K562 (cell line): ENCODE data around the gene ESRRG. TPM values are rescaled to one million over a fixed set of nuclear protein-coding genes. Genes with fewer than 3 reads are reported as not detected.

ENCODE experiments used
- ATAC-seq: fragments of 200-7000 bp; cut with Tn5 transposase; 3 replicates; pipeline ENCODE4 v1.9.1; 2020; ENCODE audit warnings: moderate library complexity
- BruUV-seq: library from RNA; stranded (reverse); fragments of 400-500 nt; replicated peaks from 2 replicates; lab custom pipeline; 2021; lab: Mats Ljungman, UMichigan
- CTCF ChIA-PET: fragments of 300-600 bp; formaldehyde crosslinking; extraction: SDS; loops from one replicate; lab custom pipeline; 2021; ENCODE audit warnings: low intra/inter-chr PET ratio; lab: Yijun Ruan, JAX
- POLR2A ChIA-PET: fragments of 300-600, 350-650 bp; sonication (Branson Sonifier 250); formaldehyde crosslinking; extraction: SDS; loops from one replicate; lab custom pipeline; 2021; ENCODE audit warnings: antibody characterized with exemption, inconsistent platforms; lab: Yijun Ruan, JAX
- DNase-seq, 4 experiments: peaks; one replicate each; pipeline versions ENCODE4 v3.0.0 to v3.0.0-alpha.2; 2011 to 2018; ENCODE audit warnings: low spot score in 3 of 4, mixed read lengths in 3 of 4; ENCODE audit errors: extremely low read depth in 1 of 4
- FAIRE-seq: peaks from 2 replicates; lab custom pipeline; 2011; peaks lifted over from hg19 to GRCh38; lab: Jason Lieb, UNC
- H2AFZ ChIP-seq: 2 replicates; pipeline ENCODE4 v1.6.0; 2011; ENCODE audit warnings: low read depth, low read length, control low read depth, inconsistent platforms
- H3K27ac ChIP-seq: fragments of 200-600 bp; 3 replicates; pipeline ENCODE4 v1.8.0; 2011; ENCODE audit warnings: low read depth, mild to moderate bottlenecking, control low read depth, inconsistent platforms, low read length, moderate library complexity, mixed read lengths; ENCODE audit errors: extremely low read depth
- H3K27me3 ChIP-seq, 2 experiments: fragments of 300-600 bp in 1 of 2; 2 replicates in 1 of 2; 3 replicates in 1 of 2; pipeline versions ENCODE4 v1.6.0 to v1.8.0; 2011; ENCODE audit warnings: inconsistent platforms in 2 of 2, low read length in 2 of 2, mild to moderate bottlenecking in 1 of 2, mixed read lengths in 1 of 2, moderate library complexity in 1 of 2; ENCODE audit not compliant: control insufficient read depth in 2 of 2, insufficient read depth in 2 of 2
- H3K36me3 ChIP-seq: fragments of 300-600 bp; 3 replicates; pipeline ENCODE4 v1.8.0; 2011; ENCODE audit warnings: mild to moderate bottlenecking, low read length, inconsistent platforms; ENCODE audit not compliant: control insufficient read depth, insufficient read depth
- H3K4me1 ChIP-seq, 2 experiments: fragments of 200-600 bp in 1 of 2; replicated peaks in 1 of 2; 2 replicates in 1 of 2; 3 replicates in 1 of 2; pipeline versions ENCODE4 v1.5.1 to v1.8.0; 2011; ENCODE audit warnings: inconsistent platforms in 2 of 2, low read length in 2 of 2, mild to moderate bottlenecking in 1 of 2, mixed read lengths in 1 of 2, moderate library complexity in 1 of 2; ENCODE audit not compliant: control insufficient read depth in 2 of 2, insufficient read depth in 2 of 2
- H3K4me2 ChIP-seq: 2 replicates; pipeline ENCODE4 v1.6.1; 2011; ENCODE audit warnings: low read length, control low read depth, inconsistent platforms, mixed read lengths; ENCODE audit not compliant: insufficient read depth
- H3K4me3 ChIP-seq: fragments of 200-600 bp; sonication (generic), shearing (Covaris generic); 2 replicates; pipeline ENCODE4 v1.5.1; 2016; ENCODE audit warnings: control low read depth, inconsistent platforms
- H3K79me2 ChIP-seq: fragments of 200-600 bp; 3 replicates; pipeline ENCODE4 v1.8.0; 2011; ENCODE audit warnings: low read length, inconsistent platforms; ENCODE audit not compliant: control insufficient read depth, insufficient read depth
- H3K9ac ChIP-seq, 2 experiments: 2 replicates each; pipeline versions ENCODE4 v1.6.0 to v1.6.1; 2011; ENCODE audit warnings: low read depth in 2 of 2, low read length in 2 of 2, control low read depth in 1 of 2, inconsistent platforms in 1 of 2, mild to moderate bottlenecking in 1 of 2, mixed read lengths in 1 of 2; ENCODE audit not compliant: insufficient read depth in 1 of 2
- H3K9me1 ChIP-seq: one replicate; pipeline ENCODE4 v1.6.0; 2011; ENCODE audit warnings: inconsistent platforms, mild to moderate bottlenecking, low read length, moderate library complexity; ENCODE audit not compliant: control insufficient read depth, insufficient read depth
- H3K9me3 ChIP-seq: replicated peaks from 2 replicates; pipeline ENCODE4 v1.5.1; 2011; ENCODE audit warnings: low read depth, low read length, inconsistent platforms; ENCODE audit not compliant: control insufficient read depth, insufficient read depth
- H4K20me1 ChIP-seq: replicated peaks from 2 replicates; pipeline ENCODE4 v1.6.1; 2011; ENCODE audit warnings: low read length, inconsistent platforms, mixed read lengths; ENCODE audit not compliant: control insufficient read depth, insufficient read depth
- ATF2 ChIP-seq: sonication (generic); formaldehyde crosslinking; IDR thresholded peaks from 2 replicates; pipeline ENCODE4 v1.8.1; 2022; ENCODE audit warnings: missing genetic modification reagents
- CREBBP ChIP-seq: IDR thresholded peaks from one replicate; pipeline ENCODE4 v1.6.1; 2012; ENCODE audit warnings: low read depth, mild to moderate bottlenecking, control low read depth, inconsistent platforms, low read length
- EHMT2 ChIP-seq: fragments of 450-650 bp; IDR thresholded peaks from 2 replicates; pipeline ENCODE4 v1.6.1; 2018; ENCODE audit warnings: antibody characterized with exemption
- MEF2A ChIP-seq: IDR thresholded peaks from 2 replicates; pipeline ENCODE4 v1.6.1; 2011; ENCODE audit warnings: low read depth, mild to moderate bottlenecking, low read length, moderate library complexity; ENCODE audit not compliant: control insufficient read depth
- NFRKB ChIP-seq: fragments of 450-650 bp; IDR thresholded peaks from 2 replicates; pipeline ENCODE4 v1.6.1; 2016; ENCODE audit warnings: low read depth
- NFYB ChIP-seq: IDR thresholded peaks from 2 replicates; pipeline ENCODE4 v1.6.1; 2011; ENCODE audit warnings: mild to moderate bottlenecking, moderate library complexity; ENCODE audit not compliant: insufficient read length; ENCODE audit errors: extremely low read depth
- SIX5 ChIP-seq, 2 experiments: IDR thresholded peaks; 2 replicates each; pipeline ENCODE4 v1.6.1; 2011; ENCODE audit warnings: low read length in 2 of 2, borderline replicate concordance in 1 of 2, low read depth in 1 of 2, mild to moderate bottlenecking in 1 of 2, moderate library complexity in 1 of 2; ENCODE audit not compliant: insufficient read depth in 1 of 2
- SMAD1 ChIP-seq: fragments of 150-350 bp; IDR thresholded peaks from 2 replicates; pipeline ENCODE4 v1.6.1; 2014; ENCODE audit warnings: low read length, low read depth; ENCODE audit not compliant: partially characterized antibody
- TBL1XR1 ChIP-seq, 2 experiments: IDR thresholded peaks; 2 replicates each; pipeline ENCODE4 v1.6.1; 2012; ENCODE audit warnings: improper control_type of control experiment in 2 of 2, low read length in 2 of 2, mild to moderate bottlenecking in 1 of 2
- ZFX ChIP-seq: sonication (generic); formaldehyde crosslinking; IDR thresholded peaks from 2 replicates; pipeline ENCODE4 v1.8.0; 2022; ENCODE audit warnings: mild to moderate bottlenecking, missing genetic modification reagents, moderate library complexity
- ZNF586 ChIP-seq: fragments of 450-650 bp; formaldehyde crosslinking; conservative IDR thresholded peaks from 2 replicates; pipeline ENCODE4 v1.4.0; 2020; ENCODE audit warnings: mild to moderate bottlenecking, moderate library complexity
- ZNF740 ChIP-seq, 3 experiments: fragments of 200-800 bp in 1 of 3; sonication (Bioruptor generic) in 1 of 3; sonication (generic) in 1 of 3; formaldehyde crosslinking in 1 of 3; IDR thresholded peaks; 2 replicates each; pipeline versions ENCODE4 v1.6.1 to v1.8.0; 2016 to 2022; ENCODE audit warnings: mild to moderate bottlenecking in 2 of 3, missing compliant biosample characterization in 2 of 3, missing genetic modification characterization in 2 of 3, missing genetic modification reagents in 1 of 3
- ZNF830 ChIP-seq: fragments of 250-450 bp; sonication (Bioruptor Pico); IDR thresholded peaks from 2 replicates; pipeline ENCODE4 v1.5.0; 2021; ENCODE audit warnings: mild to moderate bottlenecking
- WGBS: fragments of 100-300 bp; shearing (Covaris generic); methylation state at CpG from one replicate; pipeline ENCODE4 v1.1.6; 2016; ENCODE audit warnings: low coverage, mixed read lengths; ENCODE audit not compliant: insufficient coverage; ENCODE audit errors: missing lambda C conversion rate; 5-methylcytosine and 5-hydroxymethylcytosine counted together
- in situ Hi-C: fragments of 300-500 bp; cut with MboI; formaldehyde crosslinking; loops from 4 replicates; pipeline ENCODE4 v1.15.0; 2018; ENCODE audit warnings: inconsistent platforms, mixed read lengths
- intact Hi-C: fragments of 100-400 bp; cut with micrococcal nuclease; formaldehyde crosslinking; loops from 2 replicates; pipeline ENCODE4 v1.14.2; 2022
- polyA plus RNA-seq, 8 experiments: library from polyadenylated mRNA; depleted of rRNA in 4 of 8; stranded (reverse) in 5 of 8; unstranded in 3 of 8; fragments of >200 nt; fragmentation: Nextera tagmentation in 2 of 8; fragmentation: Illumina TruSeq in 1 of 8; extraction: Ambion mirVana in 2 of 8; extraction: Trizol in 1 of 8; gene quantifications; 2 replicates each; pipeline versions ENCODE4 v1.2.1 to v1.2.3, GENCODE V29; 2011 to 2014; ENCODE audit warnings: inconsistent platforms in 1 of 8, missing spikeins in 1 of 8
- total RNA-seq, 7 experiments: library from RNA; depleted of rRNA in 6 of 7; stranded (reverse); fragments of >200 nt in 6 of 7; fragmentation: Illumina TruSeq in 2 of 7; extraction: Trizol in 2 of 7; gene quantifications; 2 replicates each; pipeline versions ENCODE4 v1.2.1 to v1.2.3, GENCODE V29; 2011 to 2021; ENCODE audit warnings: low replicate concordance in 1 of 7
- TF ChIP-seq, protein P1 (sequence below): fragments of 450-650 bp; IDR thresholded peaks from 2 replicates; pipeline ENCODE4 v1.6.1; 2016; ENCODE audit warnings: mild to moderate bottlenecking

Gene ESRRG
- total and polyA plus RNA-seq, 9 of the 15 experiments (the other 6 are each of a cell fraction or from before 2014, with no cell fraction given), result not detected

DNA sequence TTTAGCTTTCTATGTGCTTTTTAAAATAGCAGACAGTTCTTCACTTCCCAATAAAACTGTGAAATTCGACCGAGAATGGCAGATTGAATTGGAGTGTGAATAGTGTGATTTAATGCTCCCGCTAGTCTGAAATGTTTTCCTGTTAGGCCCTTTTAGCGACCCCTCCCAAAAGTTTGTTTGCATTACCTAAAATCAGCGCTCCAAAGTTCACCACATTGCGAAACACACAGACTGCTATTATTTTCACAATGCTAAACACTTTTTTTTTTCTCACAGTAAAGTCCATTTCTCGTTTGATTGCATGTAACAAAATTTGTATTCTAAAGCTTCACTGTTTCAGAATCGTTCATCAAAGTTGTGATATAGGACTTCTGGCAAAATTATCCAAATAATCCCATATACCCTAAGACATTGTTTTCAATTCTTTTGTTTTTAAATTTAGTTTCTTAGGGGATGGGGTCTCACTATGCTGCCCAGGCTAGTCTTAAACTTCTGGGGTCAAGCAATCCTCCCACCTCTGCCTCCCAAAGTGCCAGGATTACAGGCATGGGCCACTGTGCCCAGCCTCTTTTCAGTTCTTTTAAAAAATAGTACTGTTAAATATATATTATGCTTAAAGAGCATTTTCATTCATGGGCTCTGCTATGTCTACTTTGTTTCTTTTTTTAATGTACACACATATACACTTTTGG, 223.5 kb downstream of the ESRRG start:
- Histone ChIP-seq H3K36me3 (no peaks in the 10 kb centered on the region), H3K4me2 (no peak overlapping the region), H3K9me1 (no peaks in the 10 kb centered on the region)
- in situ Hi-C loops, result no loop called here
- TF ChIP-seq CREBBP, result no peak
- TF ChIP-seq ZFX (CRISPR knock-in tag), result no peak
- TF ChIP-seq, protein P1, sequence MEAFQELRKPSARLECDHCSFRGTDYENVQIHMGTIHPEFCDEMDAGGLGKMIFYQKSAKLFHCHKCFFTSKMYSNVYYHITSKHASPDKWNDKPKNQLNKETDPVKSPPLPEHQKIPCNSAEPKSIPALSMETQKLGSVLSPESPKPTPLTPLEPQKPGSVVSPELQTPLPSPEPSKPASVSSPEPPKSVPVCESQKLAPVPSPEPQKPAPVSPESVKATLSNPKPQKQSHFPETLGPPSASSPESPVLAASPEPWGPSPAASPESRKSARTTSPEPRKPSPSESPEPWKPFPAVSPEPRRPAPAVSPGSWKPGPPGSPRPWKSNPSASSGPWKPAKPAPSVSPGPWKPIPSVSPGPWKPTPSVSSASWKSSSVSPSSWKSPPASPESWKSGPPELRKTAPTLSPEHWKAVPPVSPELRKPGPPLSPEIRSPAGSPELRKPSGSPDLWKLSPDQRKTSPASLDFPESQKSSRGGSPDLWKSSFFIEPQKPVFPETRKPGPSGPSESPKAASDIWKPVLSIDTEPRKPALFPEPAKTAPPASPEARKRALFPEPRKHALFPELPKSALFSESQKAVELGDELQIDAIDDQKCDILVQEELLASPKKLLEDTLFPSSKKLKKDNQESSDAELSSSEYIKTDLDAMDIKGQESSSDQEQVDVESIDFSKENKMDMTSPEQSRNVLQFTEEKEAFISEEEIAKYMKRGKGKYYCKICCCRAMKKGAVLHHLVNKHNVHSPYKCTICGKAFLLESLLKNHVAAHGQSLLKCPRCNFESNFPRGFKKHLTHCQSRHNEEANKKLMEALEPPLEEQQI, result no peak
- TF ChIP-seq MEF2A, result no peak
- no peak for TF ChIP-seq TBL1XR1 (IDR thresholded peaks at IDR 0.05; ENCODE audit: low read length in 2 of 2)
- no peak for TF ChIP-seq SIX5 (IDR thresholded peaks at IDR 0.05; ENCODE audit: borderline replicate concordance in 1 of 2, insufficient read depth in 1 of 2, low read depth in 1 of 2, low read length in 2 of 2)
- no peak for TF ChIP-seq ATF2 (CRISPR knock-in tag)
- no peak for TF ChIP-seq ZNF586 (CRISPR knock-in tag)
- no peak for TF ChIP-seq SMAD1
- TF ChIP-seq NFYB, result no peak
- no peak for TF ChIP-seq NFRKB
- TF ChIP-seq ZNF830, result no peak
- TF ChIP-seq EHMT2, result no peak
- TF ChIP-seq ZNF740 (CRISPR knock-in tag; IDR thresholded peaks at IDR 0.05), result no peak
- TF ChIP-seq ZNF740 (tag; IDR thresholded peaks at IDR 0.05), result no peak
- TF ChIP-seq, all 486 proteins: peak for 0
- ChIA-PET CTCF (interaction anchor here (0.6 kb wide), 1 partner anchor 1619 kb away, joined by 3 read pairs; no protein-coding TSS in a partner anchor), POLR2A (no interaction called here)
- 3% methylated on average over 8 of the region's 8 CpGs for WGBS
- no TSS peak for BruUV-seq
- no peak for ATAC-seq
- Histone ChIP-seq H4K20me1 (no peaks in the 10 kb centered on the region), H3K9ac (no peak overlapping the region), H3K27ac (no peak overlapping the region), H3K27me3 (no peaks in the 10 kb centered on the region), H3K4me1 (no peaks in the 10 kb centered on the region), H3K79me2 (no peaks in the 10 kb centered on the region), H3K9me3 (no peaks in the 10 kb centered on the region), H3K4me3 (no peak overlapping the region), H2AFZ (no peak overlapping the region)
- DNase-seq, result no peak
- intact Hi-C loops, result no loop called here
- no peak for FAIRE-seq
